GM21528 (cell line): ENCODE results near the gene PCTP.

Source experiments
- ATAC-seq: cut with Tn5 transposase; IDR thresholded peaks from one replicate; pipeline ENCODE4 v1.9.1; 2021; ENCODE audit warnings: mild to moderate bottlenecking, moderate library complexity; ENCODE audit not compliant: unreplicated experiment, low FRiP score

The PCTP gene

DNA sequence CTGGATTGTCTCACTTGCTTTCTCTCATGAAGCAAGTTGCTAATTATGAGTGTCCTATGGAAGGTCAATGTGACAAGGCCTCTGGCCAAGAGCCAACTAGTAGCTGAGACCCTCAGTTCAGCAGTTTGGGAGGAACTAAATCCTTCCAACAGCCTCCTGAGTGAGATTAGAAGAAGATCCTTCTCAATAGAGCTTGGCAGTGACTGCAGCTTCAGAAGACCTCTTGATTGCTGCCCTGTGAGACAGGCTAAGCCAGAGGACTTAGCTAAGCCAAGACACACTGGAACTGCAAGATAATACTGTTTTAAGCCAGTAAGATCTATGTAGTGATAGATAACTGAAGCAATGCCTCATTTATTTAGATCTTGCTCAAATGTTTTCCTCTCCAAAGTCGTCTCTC is 34.3 kb downstream of the PCTP start:
- ATAC-seq: no peak

DNA sequence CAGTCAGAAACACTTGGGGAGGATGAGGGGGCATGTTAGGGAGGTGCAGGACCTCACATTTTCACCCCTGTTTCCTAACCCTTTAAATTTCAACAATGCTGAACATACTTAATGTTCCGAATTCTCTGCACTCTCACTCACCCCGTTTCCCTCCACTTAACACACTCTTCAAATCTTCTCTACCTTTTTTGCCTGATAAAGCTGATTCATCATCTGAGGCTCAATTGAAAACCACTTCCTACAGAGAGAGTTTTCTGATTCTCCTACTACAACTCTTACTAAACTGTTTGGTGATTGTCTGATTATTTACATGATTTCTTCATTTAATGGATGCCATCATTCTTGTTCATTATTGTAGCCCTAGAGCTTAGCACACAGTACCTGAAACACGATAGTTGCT is 42.4 kb downstream of the PCTP start:
- no peak for ATAC-seq

DNA sequence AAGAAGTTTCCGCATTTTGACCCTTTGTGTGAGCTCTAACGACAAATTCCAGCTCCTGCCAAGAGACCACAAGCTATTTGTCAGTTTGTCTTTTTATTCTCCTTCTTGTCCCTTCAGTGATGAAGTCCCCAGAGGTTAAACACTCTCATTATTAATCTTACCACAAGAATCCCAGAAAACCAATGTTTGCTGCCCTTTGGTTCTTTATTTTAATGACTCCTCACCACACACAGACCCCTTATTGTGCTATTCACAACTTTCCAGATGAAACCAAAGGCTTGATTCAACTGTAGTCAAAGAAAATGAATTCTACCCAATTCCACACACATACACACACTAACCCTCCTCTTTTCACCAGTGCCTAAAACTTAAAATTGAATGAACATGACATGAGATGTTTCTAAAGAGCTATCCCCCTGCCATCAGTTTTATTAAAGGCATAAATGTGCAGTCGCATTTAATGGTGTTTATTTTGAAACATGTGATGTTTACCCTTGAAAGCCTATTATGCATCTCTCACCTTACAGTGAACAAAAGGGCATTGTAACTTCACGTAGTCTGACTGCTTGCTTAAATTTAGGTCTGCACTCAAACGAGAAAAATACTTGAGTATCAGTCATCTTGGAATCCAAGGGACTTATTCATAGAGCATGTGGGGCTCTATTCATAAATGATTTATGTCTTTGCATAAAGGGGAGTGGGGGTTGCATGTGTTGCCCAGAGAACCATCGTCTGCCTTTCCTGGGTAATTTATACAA is 44.1 kb downstream of the PCTP start:
- no peak for ATAC-seq

DNA sequence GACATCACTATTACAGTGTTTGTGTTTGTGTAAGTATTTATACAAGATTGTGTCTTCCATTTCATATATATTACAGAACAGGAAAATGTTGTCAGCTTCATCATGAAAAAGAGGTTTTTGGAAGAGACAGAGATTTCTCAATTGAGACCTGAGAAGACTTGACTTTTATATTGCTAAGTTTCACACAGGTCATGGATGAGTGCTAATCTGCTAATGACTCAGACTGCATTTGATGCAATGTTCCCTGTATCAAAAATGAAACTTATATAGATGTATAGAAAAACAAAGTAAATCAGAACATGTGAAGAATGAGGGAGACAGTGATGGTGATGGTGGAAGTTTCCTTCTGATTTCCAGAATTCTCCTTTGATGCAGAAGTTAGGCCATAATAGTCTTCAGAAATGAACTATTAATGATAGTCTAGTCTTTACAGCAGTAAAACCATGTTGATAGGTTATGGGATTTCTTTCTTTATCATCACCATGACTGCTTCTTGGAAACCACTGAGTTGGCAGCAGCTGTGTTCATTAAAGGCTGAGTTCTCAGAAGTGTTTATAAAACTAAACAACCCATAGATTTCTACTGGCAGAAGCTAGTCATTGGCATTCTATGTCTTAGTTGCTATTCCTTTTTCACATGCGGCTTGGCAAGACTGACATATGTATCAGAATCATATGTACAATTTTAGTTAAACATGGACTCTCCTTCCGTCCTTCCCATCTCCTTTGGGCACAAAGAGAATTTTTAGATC is 56.1 kb downstream of the PCTP start:
- ATAC-seq: no peak

- ATAC-seq: no peak
Observed at GRCh38 chr17:55811536-55811935, 60.7 kb downstream of the PCTP start.

DNA sequence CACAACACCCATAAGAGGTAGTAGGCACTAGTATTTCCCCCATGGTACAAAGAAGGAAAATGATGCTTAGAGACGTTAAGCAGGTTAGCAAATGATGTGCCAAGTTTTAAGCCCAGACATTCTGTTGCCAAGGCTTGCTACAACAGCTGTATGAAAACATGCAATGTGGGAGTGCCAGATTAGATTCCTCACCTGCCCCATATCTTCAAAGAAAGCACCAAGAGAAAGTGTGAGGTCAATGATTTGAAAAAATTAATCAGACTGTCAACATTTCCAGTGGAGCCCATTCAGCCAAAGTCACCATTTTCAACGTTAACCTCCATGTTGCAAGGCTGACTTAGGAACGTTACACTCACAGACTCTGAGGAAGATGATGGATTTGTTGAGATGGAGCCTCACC is 61.5 kb downstream of the PCTP start:
- ATAC-seq: no peak

DNA sequence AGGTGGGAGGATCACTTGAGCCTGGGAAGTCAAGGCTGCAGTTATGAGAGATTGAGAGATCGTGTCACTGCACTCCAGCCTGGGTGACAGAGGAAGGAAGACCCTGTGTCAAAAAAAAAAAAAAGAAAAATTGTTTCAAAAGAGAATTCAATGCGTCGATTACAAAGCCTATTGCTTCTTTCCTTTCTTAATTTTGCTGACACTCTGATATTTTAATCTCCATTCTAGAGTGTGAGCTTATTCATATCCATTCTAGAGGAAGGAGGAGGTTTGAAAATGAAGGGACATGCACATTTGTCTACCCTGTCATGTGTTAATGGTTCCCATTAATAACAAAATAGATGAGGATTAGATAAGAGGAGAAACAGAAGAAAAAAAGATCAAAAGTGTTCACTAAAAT is 63.1 kb downstream of the PCTP start:
- ATAC-seq: no peak

GRCh38 chr17:55814377-55814776 is 63.5 kb downstream of the PCTP start:
- no peak for ATAC-seq

GRCh38 chr17:55816532-55817396 is 65.9 kb downstream of the PCTP start:
- ATAC-seq: no peak

- ATAC-seq: no peak
Observed at GRCh38 chr17:55817397-55817709, 66.5 kb downstream of the PCTP start.

DNA sequence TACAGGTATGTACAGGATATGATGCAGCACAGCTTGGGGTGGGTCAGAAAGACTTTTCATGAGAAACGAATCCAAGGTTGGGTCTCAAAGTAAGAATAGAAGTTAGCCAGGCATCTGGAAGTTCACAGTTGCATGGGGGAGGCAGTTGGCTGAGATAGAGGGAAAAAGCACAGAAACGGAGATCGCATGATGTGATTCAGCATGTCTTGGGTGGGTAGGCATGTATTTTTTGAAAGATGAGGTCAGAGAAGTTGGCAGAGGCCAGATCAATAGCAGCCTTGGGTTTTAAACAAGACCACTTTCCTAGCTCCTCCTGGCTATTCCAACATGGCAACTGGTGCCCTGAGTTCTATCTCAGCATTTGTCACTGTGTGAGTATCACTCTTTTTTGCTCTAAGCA is 67.2 kb downstream of the PCTP start:
- ATAC-seq: no peak

- ATAC-seq: no peak
Observed at GRCh38 chr17:55818451-55819375, 67.9 kb downstream of the PCTP start.

- no peak for ATAC-seq
Observed at GRCh38 chr17:55820675-55821074, 69.8 kb downstream of the PCTP start.

DNA sequence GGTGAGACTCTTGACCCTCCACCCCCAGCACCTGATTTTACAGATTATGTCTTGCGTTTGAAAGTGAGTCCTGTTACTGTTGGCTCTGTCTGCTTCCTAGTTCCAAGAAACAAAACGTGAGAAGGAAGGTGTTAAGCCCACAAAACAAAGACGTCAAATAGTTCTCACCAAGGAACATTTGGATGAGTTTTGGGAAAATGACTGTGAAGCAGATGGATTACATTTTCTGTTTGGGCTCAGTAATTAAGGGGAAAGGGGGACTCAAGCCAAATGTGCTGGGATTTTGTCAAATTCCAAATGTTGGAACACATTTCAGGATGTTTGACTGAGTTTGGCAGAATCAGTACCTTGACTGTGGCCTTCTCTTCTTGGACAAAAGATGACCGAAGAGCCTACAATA is 71.2 kb downstream of the PCTP start:
- ATAC-seq: no peak

DNA sequence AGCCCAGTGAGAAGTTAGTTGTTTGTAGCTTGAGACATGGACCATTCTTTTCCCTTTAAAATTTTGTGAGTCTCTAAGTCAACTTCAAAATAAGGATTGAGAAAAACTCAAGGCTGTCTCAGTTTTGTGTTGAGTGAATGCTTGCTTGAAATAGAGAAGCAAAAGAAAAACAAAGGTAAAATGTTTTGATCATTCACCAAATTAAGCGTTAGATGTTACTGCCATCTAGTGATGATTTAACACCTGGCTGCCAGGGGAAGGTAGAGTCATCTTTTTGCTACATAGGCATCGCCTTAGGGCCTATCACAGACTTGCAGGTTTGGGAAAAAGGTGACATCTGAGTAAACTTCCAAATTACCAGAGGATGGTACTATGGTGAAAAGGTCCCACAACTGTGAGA is 74.4 kb downstream of the PCTP start:
- no peak for ATAC-seq
